ENCODE results near the gene G6PC3. TPM values are rescaled to one million over a fixed set of nuclear protein-coding genes. Genes with fewer than 3 reads are reported as not detected.

The G6PC3 gene
- polyA plus RNA-seq, 1 of the 3 experiments (the other 2 are of a cell fraction) = 166 TPM

DNA sequence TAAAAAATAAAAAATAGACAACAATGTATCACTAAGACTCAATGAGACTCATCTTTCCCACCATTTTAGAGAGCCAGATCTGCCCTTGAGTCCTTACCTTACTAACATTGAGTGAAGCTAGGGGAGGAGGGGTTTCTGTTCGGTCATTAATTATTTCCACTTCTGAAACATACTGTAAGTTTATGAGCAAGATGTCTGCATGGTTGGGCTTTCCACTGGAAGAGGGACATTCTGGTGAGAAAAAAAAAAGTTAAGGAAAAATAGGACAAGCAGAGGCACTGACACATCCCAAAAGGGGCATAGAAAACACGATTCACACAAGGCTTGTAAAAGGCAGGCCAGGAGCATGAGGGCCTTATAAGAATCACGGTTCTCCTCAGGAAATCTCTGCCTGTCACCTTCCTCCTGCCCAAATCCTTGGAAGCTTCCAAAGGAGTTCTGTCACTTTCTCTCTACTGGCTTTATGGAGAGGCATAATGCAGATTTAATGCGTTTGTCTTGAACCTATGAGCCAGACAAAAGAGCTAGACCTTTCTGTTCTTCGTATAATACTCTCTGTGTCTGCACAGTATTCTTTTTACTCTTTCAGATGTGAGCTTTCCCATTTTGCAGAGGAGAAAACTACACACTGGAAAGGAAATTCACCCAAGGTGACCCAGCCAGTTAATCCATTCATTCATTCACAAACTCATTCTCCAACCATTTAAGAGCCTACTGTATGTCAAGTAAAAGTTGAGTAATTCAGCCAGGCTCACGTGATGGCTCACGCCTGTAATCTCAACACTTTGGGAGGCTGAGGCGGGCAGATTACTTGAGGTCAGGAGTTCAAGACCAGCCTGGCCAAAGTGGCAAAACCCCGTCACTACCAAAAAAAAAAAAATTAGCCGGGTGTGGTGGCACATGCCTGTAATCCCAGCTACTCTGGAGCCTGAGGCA lies 6.6 kb upstream of the G6PC3 start:
- Histone ChIP-seq H2AFZ (ENCODE audit: low read depth) (no peak overlapping the region), H3F3A (replicated peaks; ENCODE audit: insufficient read depth) (peaks cover 19% of the 10 kb centered on the region), H3K9me3 (no peaks in the 10 kb centered on the region), H3K27me3 (ENCODE audit: insufficient read depth) (no peaks in the 10 kb centered on the region), H3K4me3 (ENCODE audit: low read depth in 2 of 2, low read length in 1 of 2) (no peak overlapping the region), H4K20me1 (ENCODE audit: insufficient read depth) (peaks cover 35% of the 10 kb centered on the region), H3K9me2 (no peaks in the 10 kb centered on the region), H3K4me1 (ENCODE audit: control insufficient read depth in 1 of 2, insufficient read depth in 2 of 2, low read depth in 1 of 2, low read length in 1 of 2) (peaks cover 0 to 7% of the 10 kb centered on the region in 2 experiments; a peak in 1 of 4 replicates), H3K9ac (no peak overlapping the region), H3K4me2 (peak overlapping the region; percentile 23; the same call in 1 of the 2 replicates), H3K79me2 (ENCODE audit: insufficient read depth) (peaks cover 79% of the 10 kb centered on the region), H3K27ac (ENCODE audit: low read depth in 2 of 2, low read length in 1 of 2) (no peak overlapping the region), H3K36me3 (replicated peaks in 1 of 2; ENCODE audit: control insufficient read depth in 1 of 2, insufficient read depth in 2 of 2, low read length in 1 of 2) (peaks cover 16 to 43% of the 10 kb centered on the region in 2 experiments)
- ChIA-PET POLR2A (interaction anchor here (1.1 kb wide), 1 partner anchor 60 kb away, joined by 3 read pairs; the partner anchor contains the start of gene HDAC5), CTCF (interaction anchor here (1.3 to 1.4 kb wide), 2 partner anchors 23 to 52 kb away, joined by 3 to 4 read pairs; no protein-coding TSS in a partner anchor)
- DNase-seq = no peak
- WGBS (ENCODE audit: low lambda C conversion rate) = 92% methylated on average over 10 of the region's 10 CpGs
- TF ChIP-seq FOXJ3 (CRISPR knock-in tag; IDR thresholded peaks at IDR 0.05) = no peak
- no peak for TF ChIP-seq RXRA (IDR thresholded peaks at IDR 0.05; ENCODE audit: borderline replicate concordance, low read depth)
- no peak for TF ChIP-seq GATA2 (CRISPR knock-in tag; IDR thresholded peaks at IDR 0.05)
- TF ChIP-seq NFIC (IDR thresholded peaks at IDR 0.05; ENCODE audit: borderline replicate concordance) = no peak
- TF ChIP-seq TCF12 (IDR thresholded peaks at IDR 0.05) = no peak

DNA sequence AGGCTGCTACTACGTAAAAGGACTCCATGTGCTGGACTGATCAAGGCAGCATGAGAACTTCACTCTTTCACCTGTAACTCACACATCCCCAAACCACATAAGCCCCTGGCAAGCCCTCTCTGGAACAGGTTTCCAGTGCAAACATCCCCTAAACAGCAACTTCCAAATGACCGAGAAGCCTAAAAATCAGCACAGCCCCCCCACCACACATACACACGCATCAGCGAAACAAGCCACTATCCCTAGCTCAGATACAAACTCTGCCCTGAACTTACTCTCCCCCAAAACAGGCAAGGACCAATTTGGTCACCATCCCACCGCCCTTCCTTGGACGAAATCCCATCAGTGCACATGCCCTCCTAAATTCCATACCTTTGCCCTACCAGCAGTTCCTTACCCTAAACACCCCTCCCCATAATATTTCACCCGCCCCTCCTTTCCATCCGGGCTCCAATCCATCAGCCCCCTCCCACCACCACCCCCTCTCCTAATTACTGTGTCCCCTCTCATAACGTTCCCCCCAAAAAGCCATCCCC lies 4.8 kb upstream of the G6PC3 start:
- ChIA-PET POLR2A (interaction anchor here (0.6 to 1.9 kb wide), 7 partner anchors 13 to 370 kb away, joined by 3 to 8 read pairs (median 4); partner anchors contain the start of genes HDAC5, TMEM101 and TMUB2), CTCF (interaction anchor here (0.7 to 1.6 kb wide), 4 partner anchors 18 to 59 kb away, joined by 3 to 6 read pairs (median 4); partner anchors contain the start of gene HDAC5)
- H3K9me2 ChIP-seq = no peaks in the 10 kb centered on the region
- H4K20me1 ChIP-seq (ENCODE audit: insufficient read depth) = peaks cover 29% of the 10 kb centered on the region
- no peaks in the 10 kb centered on the region for H3K9me3 ChIP-seq
- peak overlapping the region; percentile 95 for H3K9ac ChIP-seq
- H3F3A ChIP-seq (replicated peaks; ENCODE audit: insufficient read depth) = peaks cover 26% of the 10 kb centered on the region
- H3K4me3 ChIP-seq (ENCODE audit: low read depth in 2 of 2, low read length in 1 of 2) = peak overlapping the region; percentile 69 to 70
- WGBS (ENCODE audit: low lambda C conversion rate) = 1% methylated on average over 9 of the region's 9 CpGs
- no peaks in the 10 kb centered on the region for H3K27me3 ChIP-seq (ENCODE audit: insufficient read depth)
- H3K27ac ChIP-seq (ENCODE audit: low read depth in 2 of 2, low read length in 1 of 2) = peak overlapping the region; percentile 92 to 98
- peaks cover 4 to 13% of the 10 kb centered on the region in 2 experiments; a peak in 3 of 4 replicates for H3K4me1 ChIP-seq (ENCODE audit: control insufficient read depth in 1 of 2, insufficient read depth in 2 of 2, low read depth in 1 of 2, low read length in 1 of 2)
- H2AFZ ChIP-seq (ENCODE audit: low read depth) = peak overlapping the region; percentile 62
- DNase-seq = no peak
- H3K79me2 ChIP-seq (ENCODE audit: insufficient read depth) = peaks cover 61% of the 10 kb centered on the region
- TF ChIP-seq MXI1 (IDR thresholded peaks at IDR 0.05; ENCODE audit: low read depth, low read length) = 0 out of 2 replicates have a peak, but pooled peaks have one; percentile 5
- TF ChIP-seq NRF1 (IDR thresholded peaks at IDR 0.05; ENCODE audit: low read depth, low read length) = no peak
- peaks cover 11 to 29% of the 10 kb centered on the region in 2 experiments for H3K36me3 ChIP-seq (replicated peaks in 1 of 2; ENCODE audit: control insufficient read depth in 1 of 2, insufficient read depth in 2 of 2, low read length in 1 of 2)
- H3K4me2 ChIP-seq = peak overlapping the region; percentile 83
